AG09319 (cell line): ENCODE data around the gene NMU.
A peak's percentile ranks its signal among the peaks of the same experiment; 100 is the strongest.

Experiments
- DNase-seq: peaks from one replicate; pipeline ENCODE4 v3.0.0-alpha.2; 2010; ENCODE audit warnings: low read depth; ENCODE audit errors: extremely low read depth
- TF ChIP-seq, protein P1 (sequence below): IDR thresholded peaks from 2 replicates; pipeline ENCODE4 v1.5.1; 2011; ENCODE audit warnings: low read depth, mild to moderate bottlenecking, inconsistent platforms, low read length, moderate library complexity

NMU gene

DNA sequence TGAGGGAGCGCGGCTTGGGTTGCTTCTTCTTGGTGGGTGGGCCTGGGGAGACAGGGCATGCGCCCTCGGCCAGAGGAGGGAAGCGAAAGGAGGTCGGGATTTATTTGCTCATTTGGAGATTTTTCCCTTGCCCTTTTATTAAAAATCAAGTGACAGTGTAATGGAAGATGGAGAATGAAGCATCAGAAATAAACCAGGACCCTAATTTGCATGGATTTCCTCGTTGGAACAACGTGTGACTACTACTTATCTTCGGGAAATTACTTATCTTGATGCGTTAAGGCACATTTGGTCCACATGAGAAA lies 88.7 kb downstream of the NMU start:
- TF ChIP-seq, protein P1, sequence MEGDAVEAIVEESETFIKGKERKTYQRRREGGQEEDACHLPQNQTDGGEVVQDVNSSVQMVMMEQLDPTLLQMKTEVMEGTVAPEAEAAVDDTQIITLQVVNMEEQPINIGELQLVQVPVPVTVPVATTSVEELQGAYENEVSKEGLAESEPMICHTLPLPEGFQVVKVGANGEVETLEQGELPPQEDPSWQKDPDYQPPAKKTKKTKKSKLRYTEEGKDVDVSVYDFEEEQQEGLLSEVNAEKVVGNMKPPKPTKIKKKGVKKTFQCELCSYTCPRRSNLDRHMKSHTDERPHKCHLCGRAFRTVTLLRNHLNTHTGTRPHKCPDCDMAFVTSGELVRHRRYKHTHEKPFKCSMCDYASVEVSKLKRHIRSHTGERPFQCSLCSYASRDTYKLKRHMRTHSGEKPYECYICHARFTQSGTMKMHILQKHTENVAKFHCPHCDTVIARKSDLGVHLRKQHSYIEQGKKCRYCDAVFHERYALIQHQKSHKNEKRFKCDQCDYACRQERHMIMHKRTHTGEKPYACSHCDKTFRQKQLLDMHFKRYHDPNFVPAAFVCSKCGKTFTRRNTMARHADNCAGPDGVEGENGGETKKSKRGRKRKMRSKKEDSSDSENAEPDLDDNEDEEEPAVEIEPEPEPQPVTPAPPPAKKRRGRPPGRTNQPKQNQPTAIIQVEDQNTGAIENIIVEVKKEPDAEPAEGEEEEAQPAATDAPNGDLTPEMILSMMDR: no peak
- no peak for DNase-seq

DNA sequence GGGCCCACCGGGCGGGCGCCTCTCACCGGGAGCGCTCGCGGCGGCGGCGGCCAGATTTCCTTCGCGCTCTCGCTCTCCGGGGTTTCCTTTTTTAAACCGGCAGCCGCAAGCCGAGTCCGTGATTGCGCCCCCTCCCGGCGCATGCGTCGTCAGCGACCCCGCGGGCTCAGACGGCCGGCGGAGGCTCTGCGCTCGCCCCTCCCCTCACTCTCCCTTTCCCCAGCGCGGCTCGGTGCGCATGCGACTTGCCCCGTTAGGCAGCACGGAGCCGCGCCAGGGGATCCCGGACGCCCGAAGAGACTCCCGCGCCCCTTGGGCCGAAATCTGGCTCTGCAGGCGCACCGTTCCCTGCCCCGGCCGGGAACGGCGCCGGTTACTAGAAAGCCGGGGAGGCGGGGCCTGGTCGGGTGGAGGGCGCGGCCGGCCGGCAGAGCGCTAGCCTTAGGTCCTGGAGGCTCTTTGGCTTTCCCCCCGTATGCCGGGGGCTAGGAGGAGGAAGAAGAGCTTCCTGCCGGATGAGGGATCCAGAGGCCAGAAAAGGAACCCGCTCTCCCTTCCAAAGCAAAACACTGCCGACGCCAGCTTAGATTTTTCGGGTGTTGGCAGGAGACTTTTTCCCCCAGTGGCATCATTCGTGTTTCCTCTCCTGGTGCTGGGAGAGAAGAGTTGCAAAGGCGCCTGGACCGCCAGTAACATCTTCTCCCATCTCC lies 89.2 kb downstream of the NMU start, which contains the start of gene CLOCK:
Gene CLOCK, minus strand, starts transcription at position 154 of the 710 bp plus-strand sequence. CDS start 64,124 bp downstream, outside the sequence.
- DNase-seq: peak; percentile 73
- TF ChIP-seq, protein P1: peak; percentile 36

DNA sequence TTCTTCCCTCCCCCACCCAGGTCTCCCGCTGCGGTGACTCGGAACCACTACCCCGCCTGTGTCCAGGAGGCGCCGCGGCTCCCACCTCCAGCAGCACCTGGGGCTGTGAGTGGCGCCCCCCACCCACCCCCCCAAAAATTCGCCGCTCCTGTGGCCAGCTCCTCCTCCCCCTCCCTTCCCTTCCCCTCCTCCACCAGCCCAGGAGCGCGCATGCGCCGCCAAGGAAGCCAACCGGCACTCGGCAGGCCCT lies 89.7 kb downstream of the NMU start:
- DNase-seq: no peak
- TF ChIP-seq, protein P1: no peak

DNA sequence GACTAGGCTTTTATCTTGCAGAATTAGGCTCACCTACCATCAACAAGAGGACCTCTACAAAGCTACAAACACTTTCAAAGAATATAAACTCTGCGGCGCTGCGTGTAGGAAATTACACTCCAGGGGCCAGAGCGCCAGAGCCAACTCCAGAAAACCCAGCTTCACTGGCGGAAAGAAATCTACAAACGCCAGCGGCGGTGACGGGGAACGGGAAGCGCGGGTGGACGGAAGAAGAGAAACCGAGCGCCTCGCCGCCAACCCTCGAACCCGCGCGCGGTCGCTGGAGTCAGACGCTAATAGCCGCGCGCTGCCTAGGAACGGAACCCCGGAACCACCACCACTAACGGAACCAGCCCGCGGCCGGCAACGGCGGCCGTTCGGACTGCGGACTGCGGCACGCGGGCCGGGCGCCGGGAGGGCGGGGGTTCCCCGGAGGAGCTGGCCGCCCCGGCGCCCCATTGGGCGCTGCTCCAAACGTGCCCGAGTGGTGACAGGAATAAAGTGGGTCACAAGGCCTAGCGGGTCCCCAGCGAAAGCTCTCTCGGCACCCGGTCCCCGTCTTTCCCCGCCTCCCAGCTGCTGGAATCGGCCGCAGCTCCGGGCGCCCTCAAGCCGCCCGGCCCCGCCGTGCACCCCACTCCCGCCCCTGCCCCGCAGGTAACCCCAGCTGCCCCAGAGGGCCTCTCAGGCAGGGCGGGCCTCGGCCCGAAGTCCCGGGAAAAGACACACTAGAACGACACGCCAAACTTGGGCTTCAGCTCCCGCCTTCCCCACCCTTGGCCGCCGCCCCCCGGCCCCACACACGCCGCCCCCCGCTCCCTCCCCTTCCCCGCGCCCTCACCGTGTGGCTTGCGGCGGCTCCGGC lies 90.2 kb downstream of the NMU start:
- TF ChIP-seq, protein P1: no peak
- DNase-seq: no peak
